Activated T-cell treated with anti-CD3 and anti-CD28 coated beads, Interleukin-2, amount 50 U/mL, for 72 hours (primary cell): Measurements from ENCODE around the gene HERC4. TPM values are rescaled to one million over a fixed set of nuclear protein-coding genes. Genes with fewer than 3 reads are reported as not detected.
"Not testable (repeated sequence)": the region's sequence is repeated elsewhere in the genome, so short reads cannot be mapped to it uniquely, and the experiment has no call there.

Experiments
- ATAC-seq, 2 donors: fragments of 150-1000 bp; cut with Tn5 transposase; replicated peaks in 1 of 2; 2 replicates each; pipeline ENCODE4 v1.10.0; 2021; ENCODE audit warnings: moderate library complexity in 2 of 2, mild to moderate bottlenecking in 1 of 2
- DNase-seq, 2 donors: peaks; one replicate each; pipeline ENCODE4 v3.0.0; 2021 to 2022; ENCODE audit warnings: mixed read lengths in 1 of 2
- H3K27ac Mint-ChIP-seq: one replicate; pipeline ENCODE4 v1.8.0; 2022; ENCODE audit warnings: mild to moderate bottlenecking, moderate library complexity, mixed read lengths
- H3K27me3 Mint-ChIP-seq: one replicate; pipeline ENCODE4 v1.8.0; 2022; ENCODE audit warnings: low read depth, mixed read lengths
- H3K36me3 Mint-ChIP-seq, 2 donors: one replicate each; pipeline ENCODE4 v1.8.0; 2022; ENCODE audit warnings: mixed read lengths in 2 of 2, mild to moderate bottlenecking in 1 of 2; ENCODE audit not compliant: insufficient read depth in 2 of 2
- H3K4me1 Mint-ChIP-seq: one replicate; pipeline ENCODE4 v1.8.0; 2022; ENCODE audit warnings: low read depth, mixed read lengths
- H3K4me3 Mint-ChIP-seq, 2 donors: one replicate each; pipeline ENCODE4 v1.8.0; 2022; ENCODE audit warnings: mild to moderate bottlenecking in 2 of 2, mixed read lengths in 2 of 2, moderate library complexity in 2 of 2
- H3K9me3 Mint-ChIP-seq, 2 donors: one replicate each; pipeline ENCODE4 v1.8.0; 2022; ENCODE audit warnings: mixed read lengths in 2 of 2
- total RNA-seq, 2 donors: library from RNA; stranded (reverse); gene quantifications; one replicate each; pipeline ENCODE4 v1.2.3, GENCODE V29; 2022

The HERC4 gene
- total RNA-seq, 2 donors from 2014 or later, result 73.5 to 85.6 TPM

GRCh38 chr10:67917679-67918078 is 157.4 kb downstream of the HERC4 start:
- H3K4me1 Mint-ChIP-seq, result peaks cover 7% of the 10 kb centered on the region
- H3K4me3 Mint-ChIP-seq, result no peak overlapping the region
- H3K27me3 Mint-ChIP-seq, result no peaks in the 10 kb centered on the region
- H3K36me3 Mint-ChIP-seq, result peaks cover 4 to 5% of the 10 kb centered on the region in 2 donors
- H3K9me3 Mint-ChIP-seq, result no peaks in the 10 kb centered on the region
- ATAC-seq, result no peak
- H3K27ac Mint-ChIP-seq, result peak overlapping the region; percentile 32
- DNase-seq, result no peak

GRCh38 chr10:67917169-67917568 is 157.9 kb downstream of the HERC4 start:
- Mint-ChIP-seq H3K36me3 (peaks cover 5 to 9% of the 10 kb centered on the region in 2 donors), H3K9me3 (no peaks in the 10 kb centered on the region), H3K27me3 (no peaks in the 10 kb centered on the region), H3K27ac (peak overlapping the region; percentile 54), H3K4me1 (peaks cover 12% of the 10 kb centered on the region), H3K4me3 (no peak overlapping the region)
- ATAC-seq, result no peak
- no peak for DNase-seq

GRCh38 chr10:67914777-67915340 is 160.2 kb downstream of the HERC4 start:
- ATAC-seq (no peak), DNase-seq (no peak)
- peaks cover 7 to 9% of the 10 kb centered on the region in 2 donors for H3K36me3 Mint-ChIP-seq
- peaks cover 17% of the 10 kb centered on the region for H3K4me1 Mint-ChIP-seq
- peak overlapping the region; percentile 55 for H3K27ac Mint-ChIP-seq
- no peaks in the 10 kb centered on the region for H3K27me3 Mint-ChIP-seq
- H3K9me3 Mint-ChIP-seq, result no peaks in the 10 kb centered on the region
- H3K4me3 Mint-ChIP-seq, result no peak overlapping the region

GRCh38 chr10:67912331-67912946 is 162.6 kb downstream of the HERC4 start:
- H3K4me1 Mint-ChIP-seq, result peaks cover 17% of the 10 kb centered on the region
- H3K27me3 Mint-ChIP-seq, result no peaks in the 10 kb centered on the region
- H3K4me3 Mint-ChIP-seq, result peak overlapping the region in 1 of 2 donors; percentile 24
- no peaks in the 10 kb centered on the region for H3K9me3 Mint-ChIP-seq
- peak in 1 of 2 donors; percentile 54 for ATAC-seq
- DNase-seq, result no peak
- H3K36me3 Mint-ChIP-seq, result peaks cover 10 to 17% of the 10 kb centered on the region in 2 donors
- peak overlapping the region; percentile 58 for H3K27ac Mint-ChIP-seq

GRCh38 chr10:67903581-67903980 is 171.5 kb downstream of the HERC4 start:
- no peak overlapping the region for H3K4me3 Mint-ChIP-seq
- peaks cover 0 to 29% of the 10 kb centered on the region in 2 donors for H3K36me3 Mint-ChIP-seq
- no peak for DNase-seq
- no peaks in the 10 kb centered on the region for H3K27me3 Mint-ChIP-seq
- peaks cover 11% of the 10 kb centered on the region for H3K4me1 Mint-ChIP-seq
- H3K9me3 Mint-ChIP-seq, result no peaks in the 10 kb centered on the region
- no peak for ATAC-seq
- no peak overlapping the region for H3K27ac Mint-ChIP-seq

- no peak overlapping the region for H3K27ac Mint-ChIP-seq
Measured at GRCh38 chr10:67893637-67894036, 181.4 kb downstream of the HERC4 start.

GRCh38 chr10:67884842-67885670 is 190.0 kb downstream of the HERC4 start:
- peak; percentile 84 to 88 for DNase-seq
- peak overlapping the region; percentile 85 to 99 for H3K4me3 Mint-ChIP-seq
- peak; percentile 83 to 85 for ATAC-seq
- H3K27me3 Mint-ChIP-seq, result no peaks in the 10 kb centered on the region
- peaks cover 11 to 22% of the 10 kb centered on the region in 2 donors for H3K36me3 Mint-ChIP-seq
- no peaks in the 10 kb centered on the region for H3K9me3 Mint-ChIP-seq
- peaks cover 31% of the 10 kb centered on the region for H3K4me1 Mint-ChIP-seq
- H3K27ac Mint-ChIP-seq, result peak overlapping the region; percentile 98

More at GRCh38 chr10:67893637-67894036, 181.4 kb downstream of the HERC4 start:
- no peak overlapping the region for H3K4me3 Mint-ChIP-seq
- DNase-seq (no peak), ATAC-seq (no peak)
- H3K9me3 Mint-ChIP-seq, result no peaks in the 10 kb centered on the region
- peaks cover 3 to 16% of the 10 kb centered on the region in 2 donors for H3K36me3 Mint-ChIP-seq
- peaks cover 16% of the 10 kb centered on the region for H3K4me1 Mint-ChIP-seq
- no peaks in the 10 kb centered on the region for H3K27me3 Mint-ChIP-seq

- DNase-seq (peak; percentile 93 to 95), ATAC-seq (peak; percentile 80 to 81)
- Mint-ChIP-seq H3K4me3 (peak within 1 kb of the TSS; percentile 85 to 99), H3K4me1 (peaks cover 31% of the 10 kb centered on the region), H3K27ac (peak within 1 kb of the TSS; percentile 98), H3K27me3 (no peaks in the 10 kb centered on the region), H3K9me3 (no peaks in the 10 kb centered on the region), H3K36me3 (peaks cover 11 to 22% of the 10 kb centered on the region in 2 donors)
Measured at GRCh38 chr10:67884313-67884841, 190.7 kb downstream of the HERC4 start, which contains the start of gene SIRT1. Gene SIRT1 (plus strand): TSS chr10:67884656. CDS start chr10:67884722, 66 bp downstream.

GRCh38 chr10:67883710-67884312 is 191.3 kb downstream of the HERC4 start:
- Mint-ChIP-seq H3K4me3 (peak overlapping the region; percentile 85 to 87), H3K4me1 (peaks cover 29% of the 10 kb centered on the region), H3K36me3 (peaks cover 11 to 20% of the 10 kb centered on the region in 2 donors), H3K27ac (peak overlapping the region; percentile 87), H3K9me3 (no peaks in the 10 kb centered on the region), H3K27me3 (no peaks in the 10 kb centered on the region)
- no peak for ATAC-seq
- no peak for DNase-seq

GRCh38 chr10:67878133-67878532 is 196.9 kb downstream of the HERC4 start:
- H3K9me3 Mint-ChIP-seq, result no peaks in the 10 kb centered on the region
- H3K27ac Mint-ChIP-seq, result no peak overlapping the region
- H3K27me3 Mint-ChIP-seq, result no peaks in the 10 kb centered on the region

GRCh38 chr10:67877421-67877820 is 197.7 kb downstream of the HERC4 start:
- not testable (repeated sequence) for ATAC-seq, H3K4me3 Mint-ChIP-seq, H3K4me1 Mint-ChIP-seq, H3K27me3 Mint-ChIP-seq, H3K27ac Mint-ChIP-seq, H3K9me3 Mint-ChIP-seq, DNase-seq, H3K36me3 Mint-ChIP-seq

More at GRCh38 chr10:67878133-67878532, 196.9 kb downstream of the HERC4 start:
- DNase-seq (no peak), ATAC-seq (no peak)
- Mint-ChIP-seq H3K4me3 (no peak overlapping the region), H3K36me3 (no peaks in the 10 kb centered on the region), H3K4me1 (no peaks in the 10 kb centered on the region)

GRCh38 chr10:67875340-67876238 is 199.5 kb downstream of the HERC4 start:
- no peaks in the 10 kb centered on the region for H3K27me3 Mint-ChIP-seq
- peak overlapping the region; percentile 33 for H3K27ac Mint-ChIP-seq
- no peaks in the 10 kb centered on the region for H3K4me1 Mint-ChIP-seq
- H3K4me3 Mint-ChIP-seq, result no peak overlapping the region
- H3K9me3 Mint-ChIP-seq, result no peaks in the 10 kb centered on the region
- ATAC-seq (no peak), DNase-seq (no peak)
- no peaks in the 10 kb centered on the region for H3K36me3 Mint-ChIP-seq
